Measurements from ENCODE around the gene RPL13. TPM values are rescaled to one million over a fixed set of nuclear protein-coding genes. Genes with fewer than 3 reads are reported as not detected.
A peak's percentile ranks its signal among the peaks of the same experiment; 100 is the strongest.

The RPL13 gene
- total and polyA plus RNA-seq, 2 donors (not counting 1 experiment from before 2014, with no cell fraction given): 1,442 to 3,823 TPM

DNA sequence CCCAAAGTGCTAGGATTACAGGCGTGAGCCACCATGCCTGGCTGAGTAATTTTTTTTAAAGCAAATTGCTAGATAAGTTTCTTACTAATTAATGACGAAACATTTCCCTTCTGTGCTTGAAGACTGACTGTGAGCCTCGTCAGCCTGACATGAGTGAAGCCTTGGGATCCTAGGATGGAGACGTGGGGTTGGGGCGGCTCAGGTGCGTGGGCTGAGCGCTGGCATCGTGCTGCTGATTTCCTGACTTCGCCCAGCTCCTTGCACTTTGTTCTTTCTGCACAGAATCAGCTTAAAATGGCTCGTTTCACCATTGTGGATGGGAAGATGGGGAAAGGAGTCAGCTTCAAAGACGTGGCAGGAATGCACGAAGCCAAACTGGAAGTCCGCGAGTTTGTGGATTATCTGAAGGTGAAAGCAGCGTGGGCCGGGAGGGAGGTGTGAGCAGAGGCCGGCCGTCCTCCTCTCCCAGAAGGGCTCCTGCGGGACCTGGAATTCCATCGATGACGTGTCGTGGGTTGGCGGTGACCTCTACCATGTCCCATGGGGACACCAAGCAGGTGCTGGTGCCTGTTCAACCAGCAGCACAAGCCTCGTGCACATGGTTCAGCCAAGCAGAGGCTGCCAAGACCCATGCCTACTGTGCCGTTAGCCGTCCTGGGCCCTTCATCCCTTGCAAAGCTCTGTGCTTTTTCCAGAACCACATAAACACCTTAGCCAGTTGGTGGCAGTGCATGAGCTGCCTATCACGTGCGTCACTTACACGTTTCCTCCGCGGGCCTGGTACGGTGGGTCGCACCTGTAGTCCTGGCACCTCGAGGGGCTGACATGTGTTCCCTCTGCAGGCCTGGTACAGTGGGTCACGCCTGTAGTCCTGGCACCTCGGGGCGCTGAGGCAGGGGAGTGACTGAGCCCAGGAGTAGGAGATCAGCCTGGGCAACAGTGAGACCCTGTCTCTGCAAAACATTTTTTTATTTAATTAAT is 29.8 kb upstream of the RPL13 start:
- no peak overlapping the region for H3K27ac ChIP-seq (ENCODE audit: insufficient read depth, low read length)
- H3K36me3 ChIP-seq (ENCODE audit: control insufficient read depth, insufficient read depth, low read length): peaks cover 32% of the 10 kb centered on the region
- H3K4me3 ChIP-seq (replicated peaks in 1 of 4; ENCODE audit: control extremely low read depth in 1 of 4, insufficient read depth in 1 of 4, low read depth in 3 of 4, low read length in 4 of 4): no peak overlapping the region
- no peaks in the 10 kb centered on the region for H4K20me1 ChIP-seq (ENCODE audit: control insufficient read depth, extremely low read depth, insufficient read depth, low read length)
- no peak overlapping the region for H3K4me2 ChIP-seq (ENCODE audit: extremely low read depth, insufficient read depth, low read length)
- H3K4me1 ChIP-seq (ENCODE audit: control insufficient read depth, extremely low read depth, insufficient read depth, low read length): no peaks in the 10 kb centered on the region
- H3K79me2 ChIP-seq (ENCODE audit: control insufficient read depth, insufficient read depth, low read length): peaks cover 4% of the 10 kb centered on the region
- TF ChIP-seq EZH2 (IDR thresholded peaks at IDR 0.05; ENCODE audit: low read length, missing control alignments) (no peak), CTCF (conservative IDR thresholded peaks at IDR 0.05 in 1 of 2, IDR thresholded peaks at IDR 0.05 in 1 of 2; ENCODE audit: low read depth in 1 of 2, low read length in 2 of 2) (no peak)
- no peak for DNase-seq (ENCODE audit: low read depth in 2 of 2)
- no peak overlapping the region for H2AFZ ChIP-seq (ENCODE audit: low read length)
- H3K27me3 ChIP-seq (ENCODE audit: control insufficient read depth, insufficient read depth, low read length): no peaks in the 10 kb centered on the region
- no peak overlapping the region for H3K9ac ChIP-seq (ENCODE audit: insufficient read depth, low read length)
- H3K9me3 ChIP-seq (ENCODE audit: control insufficient read depth, insufficient read depth, low read depth, low read length): no peaks in the 10 kb centered on the region

DNA sequence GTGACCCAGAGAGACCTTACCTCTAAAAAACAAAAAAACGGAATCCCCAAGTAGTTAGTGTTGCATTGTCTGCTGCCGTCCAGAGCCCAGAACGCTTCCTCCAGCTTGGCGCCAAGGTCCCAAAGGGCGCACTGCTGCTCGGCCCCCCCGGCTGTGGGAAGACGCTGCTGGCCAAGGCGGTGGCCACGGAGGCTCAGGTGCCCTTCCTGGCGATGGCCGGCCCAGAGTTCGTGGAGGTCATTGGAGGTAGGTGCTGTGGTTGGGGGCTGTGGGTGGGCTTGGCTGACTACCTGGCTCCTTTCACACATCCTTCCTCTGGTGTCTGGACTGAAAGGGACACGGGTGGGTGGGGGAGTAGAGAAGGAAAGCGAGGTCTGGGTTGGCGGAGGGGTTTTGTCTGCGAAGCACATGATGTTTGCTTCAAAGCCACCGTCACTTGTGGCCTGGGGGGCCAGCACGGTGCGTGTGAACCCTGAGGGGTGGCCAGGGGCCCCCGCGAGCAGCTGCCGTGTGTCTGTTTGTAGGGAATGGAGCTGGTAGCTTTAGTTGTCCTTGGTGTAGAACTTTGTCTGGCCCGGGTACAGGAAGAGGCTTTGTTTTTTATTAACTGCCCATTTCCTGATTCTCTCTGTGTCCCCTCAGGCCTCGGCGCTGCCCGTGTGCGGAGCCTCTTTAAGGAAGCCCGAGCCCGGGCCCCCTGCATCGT is 28.5 kb upstream of the RPL13 start:
- Histone ChIP-seq H3K27ac (ENCODE audit: insufficient read depth, low read length) (no peak overlapping the region), H3K4me1 (ENCODE audit: control insufficient read depth, extremely low read depth, insufficient read depth, low read length) (no peaks in the 10 kb centered on the region), H3K4me3 (replicated peaks in 1 of 4; ENCODE audit: control extremely low read depth in 1 of 4, insufficient read depth in 1 of 4, low read depth in 3 of 4, low read length in 4 of 4) (no peak overlapping the region), H3K9ac (ENCODE audit: insufficient read depth, low read length) (no peak overlapping the region), H2AFZ (ENCODE audit: low read length) (no peak overlapping the region), H3K79me2 (ENCODE audit: control insufficient read depth, insufficient read depth, low read length) (peaks cover 4% of the 10 kb centered on the region), H3K27me3 (ENCODE audit: control insufficient read depth, insufficient read depth, low read length) (no peaks in the 10 kb centered on the region), H4K20me1 (ENCODE audit: control insufficient read depth, extremely low read depth, insufficient read depth, low read length) (no peaks in the 10 kb centered on the region), H3K36me3 (ENCODE audit: control insufficient read depth, insufficient read depth, low read length) (peaks cover 32% of the 10 kb centered on the region), H3K4me2 (ENCODE audit: extremely low read depth, insufficient read depth, low read length) (no peak overlapping the region), H3K9me3 (ENCODE audit: control insufficient read depth, insufficient read depth, low read depth, low read length) (no peaks in the 10 kb centered on the region)
- TF ChIP-seq CTCF (conservative IDR thresholded peaks at IDR 0.05 in 1 of 2, IDR thresholded peaks at IDR 0.05 in 1 of 2; ENCODE audit: low read depth in 1 of 2, low read length in 2 of 2) (no peak), EZH2 (IDR thresholded peaks at IDR 0.05; ENCODE audit: low read length, missing control alignments) (no peak)
- no peak for DNase-seq (ENCODE audit: low read depth in 2 of 2)

DNA sequence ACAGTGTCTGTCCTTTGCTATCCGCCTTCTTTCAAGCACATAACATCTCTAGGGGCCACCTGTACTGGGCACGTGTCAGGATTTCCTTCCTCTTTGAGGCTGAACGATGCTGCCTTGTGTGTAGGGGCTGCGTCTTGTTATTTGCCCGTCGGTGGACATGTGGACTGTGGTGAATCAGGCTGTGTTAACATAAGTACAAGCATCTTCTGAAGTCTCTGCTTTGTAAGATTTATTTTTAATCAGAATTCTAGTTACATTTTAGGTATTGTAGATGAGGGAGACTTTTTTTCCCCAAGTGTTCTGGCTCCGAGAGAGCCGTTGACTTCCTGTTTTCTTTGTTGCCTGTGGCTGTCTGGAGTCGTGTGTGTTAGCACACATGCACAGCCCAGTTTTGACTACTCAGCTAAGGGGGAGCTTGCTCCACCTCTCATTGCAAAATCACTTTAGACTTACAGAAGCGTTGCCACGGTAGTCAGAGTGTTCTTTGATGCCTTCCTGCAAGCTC is 26.2 kb upstream of the RPL13 start:
- Histone ChIP-seq H3K79me2 (ENCODE audit: control insufficient read depth, insufficient read depth, low read length) (peaks cover 4% of the 10 kb centered on the region), H2AFZ (ENCODE audit: low read length) (no peak overlapping the region), H3K4me2 (ENCODE audit: extremely low read depth, insufficient read depth, low read length) (no peak overlapping the region), H3K27me3 (ENCODE audit: control insufficient read depth, insufficient read depth, low read length) (no peaks in the 10 kb centered on the region), H4K20me1 (ENCODE audit: control insufficient read depth, extremely low read depth, insufficient read depth, low read length) (no peaks in the 10 kb centered on the region), H3K36me3 (ENCODE audit: control insufficient read depth, insufficient read depth, low read length) (peaks cover 40% of the 10 kb centered on the region), H3K4me3 (replicated peaks in 1 of 4; ENCODE audit: control extremely low read depth in 1 of 4, insufficient read depth in 1 of 4, low read depth in 3 of 4, low read length in 4 of 4) (no peak overlapping the region), H3K4me1 (ENCODE audit: control insufficient read depth, extremely low read depth, insufficient read depth, low read length) (no peaks in the 10 kb centered on the region), H3K9ac (ENCODE audit: insufficient read depth, low read length) (no peak overlapping the region), H3K27ac (ENCODE audit: insufficient read depth, low read length) (no peak overlapping the region), H3K9me3 (ENCODE audit: control insufficient read depth, insufficient read depth, low read depth, low read length) (no peaks in the 10 kb centered on the region)
- DNase-seq (ENCODE audit: low read depth in 2 of 2): peak in 1 of 2 donors; percentile 54
- TF ChIP-seq CTCF (conservative IDR thresholded peaks at IDR 0.05 in 1 of 2, IDR thresholded peaks at IDR 0.05 in 1 of 2; ENCODE audit: low read depth in 1 of 2, low read length in 2 of 2) (no peak), EZH2 (IDR thresholded peaks at IDR 0.05; ENCODE audit: low read length, missing control alignments) (no peak)

All from fibroblast of lung (primary cell).